ENCODE data around the gene CAMK4. TPM values are rescaled to one million over a fixed set of nuclear protein-coding genes. Genes with fewer than 3 reads are reported as not detected.

CAMK4 gene
- total RNA-seq, 4 donors from 2014 or later: 0.66 to 5.5 (median 2.8) TPM

GRCh38 chr5:111511174-111511830, 287.1 kb downstream of the CAMK4 start:
- 2 to 3% methylated on average over 2 of the region's 2 CpGs for WGBS, 2 donors
- Histone ChIP-seq H3K4me3 (peak overlapping the region; percentile 78 to 90 (median 83)), H3K9me3 (no peaks in the 10 kb centered on the region), H3K27me3 (no peaks in the 10 kb centered on the region), H3K36me3 (no peaks in the 10 kb centered on the region), H3K4me1 (peaks cover 0 to 33% (median 1%) of the 10 kb centered on the region in 4 donors), H3K27ac (peak overlapping the region; percentile 87 to 94 (median 90))
- TF ChIP-seq POLR2A (IDR thresholded peaks at IDR 0.05): no peak
- TF ChIP-seq EP300 (IDR thresholded peaks at IDR 0.05): no peak
- TF ChIP-seq CTCF (IDR thresholded peaks at IDR 0.05): no peak
- no peak for DNase-seq (ENCODE audit: low spot score in 2 of 2)

- H3K9me3 ChIP-seq: no peaks in the 10 kb centered on the region
- peaks cover 0 to 33% (median 1%) of the 10 kb centered on the region in 4 donors for H3K4me1 ChIP-seq
- 1% methylated on average over 25 to 26 of the region's 32 CpGs for WGBS, 2 donors
- H3K27ac ChIP-seq: peak overlapping the region; percentile 87 to 94 (median 90)
- H3K4me3 ChIP-seq: peak overlapping the region; percentile 78 to 90 (median 83)
- TF ChIP-seq POLR2A (IDR thresholded peaks at IDR 0.05): no peak
- TF ChIP-seq EP300 (IDR thresholded peaks at IDR 0.05): no peak
- TF ChIP-seq CTCF (IDR thresholded peaks at IDR 0.05): no peak
- DNase-seq (ENCODE audit: low spot score in 2 of 2): peak; percentile 17 to 21
- H3K36me3 ChIP-seq: no peaks in the 10 kb centered on the region
- H3K27me3 ChIP-seq: no peaks in the 10 kb centered on the region
Measured at GRCh38 chr5:111511831-111512374, 287.7 kb downstream of the CAMK4 start.

GRCh38 chr5:111512375-111513130, 288.4 kb downstream of the CAMK4 start, which contains the start of gene STARD4:
Gene STARD4 (minus strand): TSS chr5:111512535. CDS start chr5:111507433, 5,102 bp downstream.
- H3K4me1 ChIP-seq: peaks cover 0 to 33% (median 1%) of the 10 kb centered on the region in 4 donors
- H3K4me3 ChIP-seq: peak within 1 kb of the TSS; percentile 78 to 90 (median 83)
- peak in 1 of 5 experiments; percentile 15 for TF ChIP-seq CTCF (IDR thresholded peaks at IDR 0.05)
- TF ChIP-seq EP300 (IDR thresholded peaks at IDR 0.05): peak; percentile 61 to 91
- peak; percentile 49 to 80 for TF ChIP-seq POLR2A (IDR thresholded peaks at IDR 0.05)
- no peaks in the 10 kb centered on the region for H3K36me3 ChIP-seq
- peak within 1 kb of the TSS; percentile 87 to 94 (median 90) for H3K27ac ChIP-seq
- DNase-seq (ENCODE audit: low spot score in 2 of 2): peak; percentile 85 to 86
- WGBS, 2 donors: 0 to 2% methylated on average over 38 to 39 of the region's 41 CpGs
- no peaks in the 10 kb centered on the region for H3K27me3 ChIP-seq
- H3K9me3 ChIP-seq: no peaks in the 10 kb centered on the region

- no peaks in the 10 kb centered on the region for H3K27me3 ChIP-seq
- peak overlapping the region; percentile 73 to 94 (median 90) for H3K27ac ChIP-seq
- H3K9me3 ChIP-seq: no peaks in the 10 kb centered on the region
- peaks cover 0 to 33% (median 1%) of the 10 kb centered on the region in 4 donors for H3K4me1 ChIP-seq
- DNase-seq (ENCODE audit: low spot score in 2 of 2): no peak
- TF ChIP-seq EP300 (IDR thresholded peaks at IDR 0.05) (no peak), CTCF (IDR thresholded peaks at IDR 0.05) (no peak), POLR2A (IDR thresholded peaks at IDR 0.05) (no peak)
- no peaks in the 10 kb centered on the region for H3K36me3 ChIP-seq
- peak overlapping the region; percentile 78 to 90 (median 83) for H3K4me3 ChIP-seq
- 14 to 16% methylated on average over 6 of the region's 6 CpGs for WGBS, 2 donors
Measured at GRCh38 chr5:111513131-111513520, 288.9 kb downstream of the CAMK4 start.

All from tibial nerve (tissue), 4 donors.